Uterus (tissue), 2 donors: ENCODE results near the gene PIP5KL1.
A peak's percentile ranks its signal among the peaks of the same experiment; 100 is the strongest.

Experiments
- CTCF ChIP-seq, 4 experiments: fragments of 200-600 bp in 2 of 4; fragments of 450-650 bp in 2 of 4; sonication (generic) in 2 of 4; IDR thresholded peaks; one replicate each; pipeline ENCODE4 v1.5.1; 2016 to 2019; ENCODE audit warnings: antibody characterized with exemption in 4 of 4, mild to moderate bottlenecking in 2 of 4, moderate library complexity in 1 of 4
- POLR2A ChIP-seq, 2 donors: fragments of 450-650 bp; IDR thresholded peaks; one replicate each; pipeline ENCODE4 v1.6.1; 2016; ENCODE audit warnings: antibody characterized with exemption in 2 of 2, mild to moderate bottlenecking in 1 of 2, moderate library complexity in 1 of 2

DNA sequence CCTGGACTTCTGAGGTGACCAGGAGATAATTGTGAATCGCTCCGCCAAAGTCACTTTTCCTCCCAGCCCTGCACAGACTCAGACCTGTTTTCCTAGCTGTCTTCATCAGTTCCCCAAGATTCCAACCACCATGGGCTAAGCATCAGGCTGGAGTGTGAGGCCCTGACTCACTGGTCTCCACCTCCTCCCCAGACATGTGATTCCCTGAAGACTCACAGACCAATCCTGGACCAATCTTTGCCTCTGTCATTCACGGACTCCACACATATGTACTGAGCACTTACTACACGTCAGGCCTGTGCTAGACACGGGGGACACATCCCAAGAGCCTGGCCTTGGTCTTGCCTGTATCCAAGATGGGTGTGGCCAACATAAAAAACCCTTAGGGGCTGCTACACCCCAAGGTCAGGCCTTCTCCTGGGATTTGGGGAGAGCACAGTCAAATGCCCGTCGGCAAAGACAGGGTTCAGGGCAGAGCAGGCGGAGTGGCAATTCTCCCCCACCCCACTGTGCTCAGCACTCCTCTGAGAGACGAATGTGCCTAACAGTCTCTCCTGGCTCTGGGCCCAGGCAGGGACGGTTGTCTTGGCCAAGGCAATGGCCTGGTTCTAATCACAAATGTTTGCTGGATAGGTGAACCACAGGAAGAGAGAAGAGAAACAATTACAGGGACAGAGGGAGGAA, 38.3 kb upstream of the PIP5KL1 start:
- no peak for TF ChIP-seq CTCF (IDR thresholded peaks at IDR 0.05)
- peak; percentile 22 to 32 for TF ChIP-seq POLR2A (IDR thresholded peaks at IDR 0.05)
